CD4-positive, alpha-beta T cell treated with Interleukin-1 beta for 1 hour (primary cell): ENCODE data around the gene TMEM45A.
"Not testable (repeated sequence)": the region's sequence is repeated elsewhere in the genome, so short reads cannot be mapped to it uniquely, and the experiment has no call there.

Experiments used
- DNase-seq, 2 donors: peaks; one replicate each; pipeline ENCODE4 v3.0.0-alpha.2; 2020 to 2022

Gene TMEM45A

GRCh38 chr3:100486808-100487207, 5.6 kb upstream of the TMEM45A start:
- no peak for DNase-seq

DNA sequence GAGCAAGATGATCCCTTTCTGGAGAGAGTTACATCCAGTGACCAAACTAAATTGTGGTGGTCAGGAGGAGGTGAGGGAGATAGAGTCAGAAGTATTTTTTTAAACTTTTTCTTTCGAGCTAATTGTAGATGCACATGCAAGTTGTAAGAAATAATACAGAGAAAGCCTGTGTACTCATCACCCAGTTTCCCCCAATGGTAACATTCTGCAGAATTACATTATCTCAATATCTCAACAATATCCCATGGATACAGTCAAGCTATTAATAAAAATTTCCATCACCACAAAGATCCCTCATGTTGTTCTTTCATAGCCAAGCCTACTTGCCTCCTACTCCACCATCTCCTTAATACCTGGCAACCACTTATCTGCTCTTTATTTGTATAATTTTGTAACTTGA, 3.3 kb upstream of the TMEM45A start:
- DNase-seq = no peak

DNA sequence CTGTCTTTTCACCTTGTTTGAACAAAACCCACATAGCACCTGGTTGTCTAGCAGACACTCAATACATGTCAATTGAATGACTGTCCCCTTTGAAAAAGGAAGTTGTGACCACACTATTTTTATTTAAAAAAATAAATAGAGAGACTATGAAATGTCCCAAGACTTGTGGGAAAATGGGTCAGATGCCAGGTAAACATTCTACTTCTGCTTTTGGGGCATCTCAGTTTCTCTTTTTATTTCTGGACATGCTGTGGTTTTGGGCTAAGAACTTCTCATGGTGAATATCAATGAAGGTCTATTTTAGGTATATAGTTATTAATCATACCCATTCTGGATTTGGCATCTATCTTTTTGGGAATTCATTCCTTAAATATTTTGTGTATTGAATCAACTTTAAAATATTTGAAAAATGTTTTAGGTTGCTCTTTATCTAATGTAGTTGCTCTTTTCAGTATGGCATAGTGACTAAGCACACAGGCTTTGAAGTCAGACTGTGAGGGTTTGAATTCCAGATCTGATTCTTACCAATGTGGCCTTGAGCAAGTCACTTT, 4.4 kb downstream of the TMEM45A start:
- DNase-seq = no peak

DNA sequence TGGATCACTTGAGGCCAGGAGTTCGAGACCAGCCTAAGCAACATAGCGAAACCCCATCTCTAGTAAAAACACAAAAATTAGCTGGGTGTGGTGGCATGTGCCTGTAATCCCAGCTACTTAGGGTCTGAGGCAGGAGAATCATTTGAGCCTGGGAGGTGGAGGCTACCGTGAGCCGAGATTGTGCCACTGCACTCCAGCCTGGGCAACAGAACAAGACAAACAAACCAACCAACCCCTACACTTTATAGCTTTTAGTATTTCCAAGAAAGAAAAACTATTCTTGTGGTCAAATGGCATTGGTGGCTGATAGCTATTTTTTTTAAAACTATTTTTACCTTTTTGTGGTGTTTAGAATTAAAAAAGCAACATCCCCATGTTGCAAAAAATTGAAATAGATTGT, 7.2 kb downstream of the TMEM45A start:
- DNase-seq = no peak

- DNase-seq = no peak
Observed at GRCh38 chr3:100500320-100500880, 8.0 kb downstream of the TMEM45A start.

DNA sequence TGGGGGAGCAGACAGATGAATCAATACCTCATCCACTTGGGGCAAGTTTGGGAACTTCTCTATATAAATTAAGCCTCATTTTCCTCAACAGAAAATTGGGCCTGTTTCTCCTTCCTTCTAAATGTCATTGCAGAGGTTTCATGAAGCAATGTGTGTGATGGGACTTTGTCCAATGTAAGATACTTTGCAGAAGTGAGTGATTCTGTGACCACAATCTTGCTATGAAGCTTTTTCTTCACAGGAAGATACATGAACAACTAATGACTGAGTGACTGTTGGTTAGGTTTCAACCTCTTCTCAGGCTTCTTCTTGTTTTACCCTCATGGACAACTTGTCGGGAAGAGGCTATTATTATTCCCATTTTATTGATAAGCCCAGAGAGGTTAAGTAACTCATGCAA, 11.0 kb downstream of the TMEM45A start:
- no peak for DNase-seq

DNA sequence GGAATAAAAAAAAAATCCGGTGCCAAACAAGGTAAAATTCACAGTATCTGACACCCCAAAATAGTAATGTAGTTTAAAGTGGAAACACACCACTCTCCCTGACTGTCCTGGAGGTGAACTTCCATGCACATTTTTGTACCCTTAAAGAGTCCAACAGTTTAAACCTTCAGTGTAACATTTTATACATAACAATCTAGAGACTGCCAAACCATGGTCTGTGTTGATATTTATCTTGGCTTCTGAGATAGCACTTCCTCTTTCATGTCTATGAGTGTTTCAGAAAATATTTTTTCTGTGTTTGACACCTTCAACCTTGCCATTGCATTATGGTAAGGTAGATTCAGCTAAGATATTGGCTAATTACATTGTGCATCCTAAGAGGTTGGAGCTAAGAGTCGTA, 13.9 kb downstream of the TMEM45A start:
- DNase-seq = no peak

DNA sequence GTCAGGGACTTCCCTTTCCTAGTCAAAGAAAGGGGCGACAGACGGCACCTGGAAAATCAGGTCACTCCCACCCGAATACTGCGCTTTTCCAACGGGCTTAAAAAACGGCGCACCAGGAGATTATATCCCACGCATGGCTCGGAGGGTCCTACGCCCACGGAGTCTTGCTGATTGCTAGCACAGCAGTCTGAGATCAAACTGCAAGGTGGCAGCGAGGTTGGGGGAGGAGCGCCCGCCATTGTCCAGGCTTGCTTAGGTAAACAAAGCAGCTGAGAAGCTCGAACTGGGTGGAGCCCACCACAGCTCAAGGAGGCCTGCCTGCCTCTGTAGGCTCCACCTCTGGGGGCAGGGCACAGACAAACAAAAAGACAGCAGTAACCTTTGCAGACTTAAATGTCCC, 17.4 kb downstream of the TMEM45A start:
- not testable (repeated sequence) for DNase-seq

GRCh38 chr3:100516232-100516631, 23.8 kb downstream of the TMEM45A start:
- no peak for DNase-seq

GRCh38 chr3:100516838-100517237, 24.4 kb downstream of the TMEM45A start:
- DNase-seq = no peak

- DNase-seq = no peak
Observed at GRCh38 chr3:100517276-100517675, 24.9 kb downstream of the TMEM45A start.

DNA sequence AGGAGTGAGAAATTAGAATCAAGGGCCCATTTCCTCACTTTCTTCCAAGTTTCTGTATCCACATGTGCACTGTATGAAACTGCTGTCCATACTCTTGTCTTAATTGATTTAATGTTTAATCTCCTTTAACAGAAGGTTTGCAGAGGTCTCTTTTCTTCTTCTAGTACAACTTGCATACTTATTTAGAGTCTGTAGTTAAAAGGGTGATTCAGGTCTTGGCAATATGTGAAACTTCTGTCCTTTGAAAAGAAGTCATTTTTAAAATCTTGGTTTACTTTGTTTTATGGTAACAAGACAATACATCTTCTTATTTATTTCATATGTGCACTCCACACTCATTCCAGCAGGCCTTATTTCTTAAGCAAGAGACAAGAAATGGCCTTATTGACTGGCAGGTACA, 25.8 kb downstream of the TMEM45A start:
- DNase-seq = no peak

DNA sequence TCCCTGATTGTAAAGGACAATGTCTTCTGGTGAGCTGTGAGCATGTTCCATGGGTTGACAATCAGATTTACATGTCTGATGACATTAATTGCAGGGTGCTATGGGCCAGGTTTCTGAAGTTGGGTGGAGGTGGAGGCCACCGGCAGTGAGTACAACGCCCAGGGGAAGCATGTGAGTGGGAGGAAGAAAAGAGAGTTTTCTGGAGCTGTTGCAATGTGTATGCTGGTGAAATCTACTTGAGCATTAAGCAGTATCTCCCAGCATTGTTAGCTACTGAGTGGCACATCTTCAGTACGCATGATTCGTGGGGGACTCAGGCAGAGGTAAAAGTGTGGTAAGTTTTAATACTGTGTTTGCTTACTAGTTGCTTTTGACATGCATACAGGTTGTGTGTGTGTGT, 26.6 kb downstream of the TMEM45A start:
- no peak for DNase-seq

GRCh38 chr3:100521439-100521845, 29.0 kb downstream of the TMEM45A start:
- peak; percentile 5 to 68 for DNase-seq

DNA sequence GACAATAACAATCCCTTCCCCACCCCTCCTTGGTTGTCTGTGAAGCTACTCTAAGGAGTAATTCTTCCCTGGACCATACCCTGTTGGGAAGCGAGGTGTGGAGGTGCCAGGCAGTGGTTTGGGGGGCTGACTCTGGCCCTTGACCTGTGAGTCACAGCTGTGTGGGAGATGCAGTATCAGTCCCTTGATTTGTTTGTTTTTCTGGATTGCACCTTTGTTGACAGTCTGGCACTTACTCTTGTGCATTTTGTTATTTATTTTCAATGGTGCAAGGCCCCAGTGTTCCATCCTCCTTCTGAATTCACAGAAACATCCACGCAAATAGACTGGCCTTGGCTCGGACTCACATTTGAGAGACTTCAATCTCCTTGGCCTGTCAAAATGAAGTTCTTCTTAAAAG, 29.7 kb downstream of the TMEM45A start:
- DNase-seq = no peak

- no peak for DNase-seq
Observed at GRCh38 chr3:100523050-100523760, 30.8 kb downstream of the TMEM45A start.

GRCh38 chr3:100525753-100526612, 33.6 kb downstream of the TMEM45A start:
- no peak for DNase-seq

DNA sequence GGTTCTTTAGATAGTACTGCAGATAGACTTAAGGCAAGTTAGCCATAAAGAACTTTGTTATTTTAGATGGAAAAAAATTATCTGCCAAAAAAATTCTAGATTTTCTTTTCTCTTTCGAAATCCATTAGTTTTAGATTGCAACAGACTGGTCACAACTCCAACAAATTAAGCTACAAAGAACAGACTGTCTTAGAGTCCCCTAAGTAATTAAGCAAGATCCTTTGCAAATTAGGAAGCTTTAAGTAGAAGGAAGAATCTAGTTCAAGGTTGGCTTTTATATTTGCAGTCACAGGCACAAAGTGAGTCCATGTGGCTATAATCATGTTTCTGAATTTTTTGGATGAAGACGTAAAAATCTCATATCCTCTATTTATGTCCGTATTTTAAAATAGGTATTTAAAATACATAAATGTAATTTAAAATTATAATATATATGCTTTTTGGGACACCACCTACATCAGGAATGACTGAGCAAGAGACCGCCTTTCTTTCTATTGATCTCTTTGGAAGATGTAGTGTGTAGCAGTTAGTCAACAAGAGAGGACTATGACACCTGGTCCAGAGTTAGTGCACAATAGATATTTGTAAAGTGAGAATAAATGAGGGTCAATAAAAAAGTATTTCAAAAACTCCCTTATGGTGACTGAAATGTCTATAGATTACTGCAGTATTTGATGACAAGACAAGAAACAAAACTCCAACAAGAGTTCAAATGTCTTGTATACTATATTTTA, 34.4 kb downstream of the TMEM45A start:
- no peak for DNase-seq

GRCh38 chr3:100527347-100527735, 34.9 kb downstream of the TMEM45A start:
- DNase-seq = no peak

DNA sequence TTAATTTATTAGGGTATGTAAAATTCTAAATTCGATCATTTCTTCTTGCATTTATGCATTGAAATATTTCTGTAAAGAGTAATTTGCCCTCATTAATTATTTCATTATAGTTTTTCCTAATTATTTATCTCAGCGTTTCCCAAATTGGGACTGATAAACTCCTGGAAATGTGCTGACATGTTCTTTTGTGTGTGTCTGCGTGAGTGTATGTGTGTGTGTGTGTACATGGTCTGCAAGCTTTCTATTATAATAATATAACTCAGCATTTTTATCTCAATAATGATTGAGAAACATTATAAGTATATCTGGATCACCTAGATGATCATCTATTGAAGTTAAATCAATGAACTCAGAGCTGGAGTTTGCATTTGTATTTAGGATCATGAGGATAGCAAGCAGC, 38.7 kb downstream of the TMEM45A start:
- no peak for DNase-seq

DNA sequence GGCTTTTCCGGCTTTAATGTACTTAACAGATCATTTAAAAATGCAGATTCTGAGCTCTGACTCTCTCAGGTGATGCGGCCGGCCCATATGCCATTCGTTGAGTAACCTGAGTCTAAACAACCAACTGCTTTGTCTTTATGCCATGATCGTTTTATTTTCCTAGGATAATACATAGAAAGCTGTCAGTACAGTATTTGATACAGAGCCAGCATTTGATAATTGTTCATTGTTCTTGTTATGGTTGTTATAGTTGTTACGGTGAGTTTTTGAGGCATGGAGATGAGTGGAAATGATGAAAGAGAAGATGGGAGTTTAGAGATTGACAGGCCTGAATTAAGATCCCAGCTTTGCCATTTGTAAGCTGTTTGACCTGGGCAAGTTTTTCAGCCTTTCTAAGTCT, 40.0 kb downstream of the TMEM45A start:
- no peak for DNase-seq

GRCh38 chr3:100533176-100533575, 40.8 kb downstream of the TMEM45A start:
- no peak for DNase-seq

GRCh38 chr3:100535610-100535943, 43.2 kb downstream of the TMEM45A start:
- DNase-seq = no peak
